Right hindlimb (tissue), 1 donor: Measurements from ENCODE around the gene RAB11FIP4.
A peak's percentile ranks its signal among the peaks of the same experiment; 100 is the strongest.

Experiments used
- DNase-seq: peaks from one replicate; pipeline ENCODE4 v3.0.0-alpha.2; 2018

Gene RAB11FIP4

GRCh38 chr17:31573047-31573446 is 181.6 kb downstream of the RAB11FIP4 start:
- DNase-seq = no peak

- DNase-seq = no peak
Measured at GRCh38 chr17:31573861-31574260, 182.4 kb downstream of the RAB11FIP4 start.

DNA sequence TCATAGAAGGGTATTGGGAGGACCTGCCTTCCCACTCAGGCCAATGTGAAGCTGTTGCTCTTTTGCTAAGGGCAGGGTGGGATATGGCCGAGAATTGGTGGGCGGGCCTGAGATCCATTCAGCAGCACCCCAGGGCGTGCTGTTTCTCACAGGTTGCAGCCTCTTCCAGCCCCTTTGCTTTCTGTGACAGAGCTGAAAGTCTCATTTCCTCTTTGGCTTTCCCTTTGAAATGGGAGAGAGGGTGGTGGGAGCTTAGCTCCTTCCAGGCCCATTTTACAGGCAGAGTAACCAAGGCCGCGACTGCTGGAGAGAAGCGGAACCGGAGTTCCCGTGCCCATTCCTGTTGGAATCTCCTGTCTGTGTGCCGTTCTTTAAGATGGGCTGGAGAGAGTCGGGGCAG is 183.0 kb downstream of the RAB11FIP4 start:
- DNase-seq = no peak

- DNase-seq = no peak
Measured at GRCh38 chr17:31575043-31575442, 183.6 kb downstream of the RAB11FIP4 start.

GRCh38 chr17:31579265-31579664 is 187.8 kb downstream of the RAB11FIP4 start:
- DNase-seq = no peak

DNA sequence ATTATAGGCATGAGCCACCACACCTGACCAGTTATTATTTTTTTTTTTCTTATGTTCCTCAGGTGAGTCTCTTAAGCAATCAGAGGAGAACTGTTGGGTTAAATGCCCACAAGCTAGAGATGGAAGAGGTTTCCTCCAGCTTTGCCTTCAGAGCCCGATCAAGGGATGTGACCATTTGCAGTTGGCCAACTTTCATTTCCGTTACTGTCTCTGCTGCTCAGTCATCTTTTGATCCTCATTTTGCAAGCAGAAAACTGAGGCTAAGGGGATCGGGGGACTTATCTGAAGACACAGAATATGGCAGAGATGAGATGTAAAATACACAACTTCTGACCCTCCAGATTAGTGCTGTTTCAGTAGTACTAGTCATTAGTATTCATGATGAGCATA is 188.8 kb downstream of the RAB11FIP4 start:
- no peak for DNase-seq

DNA sequence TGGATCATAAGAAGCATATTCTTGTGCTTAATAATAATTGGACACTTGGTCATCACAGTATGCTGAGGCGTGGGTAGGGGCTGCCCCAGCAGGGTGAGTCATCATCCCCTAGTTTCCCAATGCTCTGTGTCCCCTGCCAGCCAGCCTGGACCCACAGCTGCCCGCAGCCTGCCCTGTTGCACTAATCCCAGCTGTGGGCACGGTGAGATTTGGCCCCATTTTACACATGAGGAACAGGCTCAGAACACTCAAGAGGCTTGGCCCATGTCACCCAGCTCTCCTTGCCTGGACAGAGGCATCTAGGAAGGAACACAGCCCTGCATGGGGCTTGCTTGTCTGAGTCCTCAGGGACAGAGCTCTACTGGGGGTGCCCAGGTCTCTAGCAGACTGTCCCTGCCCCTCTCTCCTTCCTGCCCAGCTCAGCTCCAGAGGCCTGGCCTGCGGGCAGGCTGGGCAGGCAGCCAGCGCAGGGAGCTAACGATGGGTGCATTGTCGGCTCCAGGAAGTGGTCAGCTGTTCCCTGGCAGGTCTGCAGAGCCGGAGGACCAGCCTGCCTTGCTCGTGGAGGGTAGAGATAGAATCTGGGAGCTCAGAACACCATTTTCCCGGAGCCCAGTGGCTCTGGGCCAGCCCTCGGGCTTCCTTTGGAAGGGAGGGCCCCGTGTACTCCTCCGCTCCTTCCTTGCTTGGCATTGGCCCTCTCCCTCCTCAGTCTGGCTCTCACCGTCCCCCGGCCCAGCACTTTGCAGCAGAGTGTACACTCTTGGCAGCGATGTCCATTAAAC is 189.4 kb downstream of the RAB11FIP4 start:
- DNase-seq = peak; percentile 77

DNA sequence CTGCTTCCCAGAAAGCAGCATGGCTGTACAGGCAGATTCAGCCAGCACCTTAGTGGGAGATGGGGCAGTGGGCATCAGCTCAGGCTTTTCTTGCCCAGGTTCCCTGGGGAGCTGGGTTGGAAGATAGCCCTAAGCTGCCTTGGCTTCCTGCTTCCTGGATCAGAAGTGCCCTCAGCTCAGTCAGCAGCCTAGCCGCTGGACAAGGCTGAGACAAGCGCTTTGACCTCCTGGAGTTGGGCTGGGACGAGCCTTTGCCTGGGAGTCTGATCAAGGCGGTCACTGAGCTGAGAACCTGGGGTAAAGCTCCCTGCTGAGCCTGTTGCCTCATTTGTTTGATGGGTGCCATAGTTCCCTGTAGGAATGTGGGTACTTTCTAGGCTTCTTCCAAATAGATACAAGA is 190.0 kb downstream of the RAB11FIP4 start:
- DNase-seq = no peak

GRCh38 chr17:31582151-31582907 is 190.9 kb downstream of the RAB11FIP4 start:
- no peak for DNase-seq

- DNase-seq = no peak
Measured at GRCh38 chr17:31583772-31584356, 192.4 kb downstream of the RAB11FIP4 start.

GRCh38 chr17:31584438-31585279 is 193.2 kb downstream of the RAB11FIP4 start:
- DNase-seq = no peak

DNA sequence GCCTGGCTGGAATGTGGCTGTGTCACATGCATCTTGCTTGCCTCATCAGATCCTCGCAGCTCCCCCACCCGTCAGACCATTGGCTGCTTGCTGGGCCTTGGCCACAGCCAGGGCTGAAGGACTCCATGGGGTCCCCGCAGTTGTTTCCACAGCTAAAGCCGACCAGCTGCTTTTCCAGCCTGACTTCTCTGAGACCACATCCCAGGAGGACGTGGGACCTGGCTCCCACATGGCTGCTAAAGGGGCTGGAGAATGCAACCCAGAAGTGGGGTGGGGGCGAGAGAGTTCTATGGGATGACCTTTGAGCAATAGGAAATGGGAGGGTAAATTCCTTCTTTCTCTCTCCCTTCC is 193.8 kb downstream of the RAB11FIP4 start:
- DNase-seq = no peak

DNA sequence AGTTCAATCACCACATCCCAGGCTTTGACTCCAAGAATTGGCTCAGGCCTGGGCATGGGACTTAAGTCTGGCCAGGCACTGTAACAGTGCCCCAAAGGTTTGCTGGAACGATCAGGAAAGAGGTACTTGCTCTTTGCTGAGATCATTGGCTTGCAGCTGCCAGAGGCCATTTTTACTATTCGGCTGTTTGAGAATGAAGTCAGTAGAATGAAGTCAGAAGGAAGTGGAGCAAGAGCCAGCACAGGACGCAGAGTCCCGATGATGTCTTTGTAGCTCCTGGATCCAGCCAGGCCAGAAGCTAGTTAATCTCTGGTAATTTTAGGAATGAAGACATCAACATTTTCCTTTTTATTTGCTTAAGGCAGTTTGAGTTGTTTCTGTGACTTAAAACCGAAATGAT is 195.5 kb downstream of the RAB11FIP4 start:
- DNase-seq = peak; percentile 49

GRCh38 chr17:31587462-31587861 is 196.0 kb downstream of the RAB11FIP4 start:
- DNase-seq = no peak
